Prostate gland (tissue), 2 donors: ENCODE measurements around the gene TXNRD2.

Experiments
- POLR2A ChIP-seq: fragments of 450-650 bp; IDR thresholded peaks from one replicate; pipeline ENCODE4 v1.6.1; 2016; ENCODE audit warnings: antibody characterized with exemption, mild to moderate bottlenecking
- POLR2AphosphoS5 ChIP-seq: sonication (generic); formaldehyde crosslinking; IDR thresholded peaks from one replicate; pipeline ENCODE4 v1.6.1; 2017; ENCODE audit warnings: antibody characterized with exemption
- TF ChIP-seq, protein P1 (sequence below), 4 experiments: fragments of 200-600 bp in 2 of 4; fragments of 450-650 bp in 2 of 4; sonication (generic) in 2 of 4; IDR thresholded peaks; 1 replicate in 3 of 4; 2 replicates in 1 of 4; pipeline ENCODE4 v1.5.1; 2016 to 2019; ENCODE audit warnings: antibody characterized with exemption in 4 of 4, mild to moderate bottlenecking in 2 of 4, moderate library complexity in 2 of 4

DNA sequence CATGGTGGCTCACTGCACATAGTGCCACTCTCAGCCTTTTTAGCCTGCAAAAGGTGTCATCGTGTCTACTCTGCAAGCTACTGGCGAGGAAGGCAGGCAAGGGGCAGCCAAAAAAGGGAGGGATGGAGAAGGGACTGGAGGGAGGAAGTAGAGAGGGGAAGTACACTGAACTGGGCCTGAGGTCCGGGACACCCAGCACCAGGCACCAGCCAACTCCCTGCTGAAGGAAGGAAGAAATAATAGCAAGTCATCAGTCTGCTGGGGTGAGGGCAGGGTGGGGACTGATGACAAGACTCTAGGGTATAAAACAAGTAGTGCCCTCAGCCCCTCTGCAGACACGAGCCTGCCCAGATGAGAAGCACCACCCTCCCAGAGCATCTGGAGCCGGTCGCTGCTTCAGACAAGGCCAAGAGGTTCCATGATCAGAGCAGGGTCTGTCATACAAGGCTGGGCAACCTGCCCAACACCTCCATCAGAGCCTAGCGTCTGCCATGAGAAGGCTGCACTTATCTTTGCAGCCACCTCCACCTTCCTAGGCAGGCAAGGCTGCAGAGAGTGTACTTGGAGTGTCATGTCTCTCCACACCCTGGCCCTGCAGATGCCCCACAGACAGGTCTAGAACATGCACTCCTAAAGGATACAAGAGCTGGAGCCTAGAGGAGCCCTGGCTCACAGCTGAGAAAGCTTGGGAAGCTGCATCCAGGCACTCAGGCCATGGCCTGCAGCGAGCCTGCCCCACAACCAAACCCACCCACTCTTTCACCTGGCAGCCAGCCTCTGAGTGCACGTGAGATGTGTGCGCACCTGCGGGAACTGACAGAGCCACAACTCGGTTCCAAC is 9.0 kb downstream of the TXNRD2 start:
- TF ChIP-seq, protein P1, sequence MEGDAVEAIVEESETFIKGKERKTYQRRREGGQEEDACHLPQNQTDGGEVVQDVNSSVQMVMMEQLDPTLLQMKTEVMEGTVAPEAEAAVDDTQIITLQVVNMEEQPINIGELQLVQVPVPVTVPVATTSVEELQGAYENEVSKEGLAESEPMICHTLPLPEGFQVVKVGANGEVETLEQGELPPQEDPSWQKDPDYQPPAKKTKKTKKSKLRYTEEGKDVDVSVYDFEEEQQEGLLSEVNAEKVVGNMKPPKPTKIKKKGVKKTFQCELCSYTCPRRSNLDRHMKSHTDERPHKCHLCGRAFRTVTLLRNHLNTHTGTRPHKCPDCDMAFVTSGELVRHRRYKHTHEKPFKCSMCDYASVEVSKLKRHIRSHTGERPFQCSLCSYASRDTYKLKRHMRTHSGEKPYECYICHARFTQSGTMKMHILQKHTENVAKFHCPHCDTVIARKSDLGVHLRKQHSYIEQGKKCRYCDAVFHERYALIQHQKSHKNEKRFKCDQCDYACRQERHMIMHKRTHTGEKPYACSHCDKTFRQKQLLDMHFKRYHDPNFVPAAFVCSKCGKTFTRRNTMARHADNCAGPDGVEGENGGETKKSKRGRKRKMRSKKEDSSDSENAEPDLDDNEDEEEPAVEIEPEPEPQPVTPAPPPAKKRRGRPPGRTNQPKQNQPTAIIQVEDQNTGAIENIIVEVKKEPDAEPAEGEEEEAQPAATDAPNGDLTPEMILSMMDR (IDR thresholded peaks at IDR 0.05) = no peak
- TF ChIP-seq POLR2A = no peak
- TF ChIP-seq POLR2AphosphoS5 = no peak
